Ovary (tissue), 3 donors: ENCODE data around the gene PLCB4.

ENCODE experiments used
- CTCF ChIP-seq, 3 donors: fragments of 450-650 bp in 2 of 3; fragments of 200-600 bp in 1 of 3; IDR thresholded peaks; one replicate each; pipeline versions ENCODE4 v1.5.1 to v1.8.0; 2016 to 2022; ENCODE audit warnings: antibody characterized with exemption in 3 of 3, mild to moderate bottlenecking in 1 of 3
- EP300 ChIP-seq: sonication (generic); formaldehyde crosslinking; IDR thresholded peaks from one replicate; pipeline ENCODE4 v1.6.1; 2017; ENCODE audit warnings: antibody characterized with exemption
- donor health status: DM: no; HTN: no; CAD: no.

- TF ChIP-seq CTCF (IDR thresholded peaks at IDR 0.05) (no peak), EP300 (no peak)
Measured at GRCh38 chr20:9062066-9062465, 6.8 kb upstream of the PLCB4 start.
